G401.6 (cell line): Measurements from ENCODE around the gene CACHD1.

Experiments
- FAIRE-seq: peaks from 2 replicates; lab custom pipeline; 2012; peaks lifted over from hg19 to GRCh38; lab: Jason Lieb, UNC

CACHD1 gene

GRCh38 chr1:64473367-64473766, 3.4 kb downstream of the CACHD1 start:
- no peak for FAIRE-seq

- no peak for FAIRE-seq
Measured at GRCh38 chr1:64474133-64474532, 4.2 kb downstream of the CACHD1 start.

GRCh38 chr1:64474665-64475439, 4.9 kb downstream of the CACHD1 start:
- no peak for FAIRE-seq

- FAIRE-seq, result no peak
Measured at GRCh38 chr1:64476251-64476952, 6.5 kb downstream of the CACHD1 start.

GRCh38 chr1:64478594-64479470, 8.9 kb downstream of the CACHD1 start:
- FAIRE-seq, result no peak

- no peak for FAIRE-seq
Measured at GRCh38 chr1:64479874-64480273, 9.9 kb downstream of the CACHD1 start.

GRCh38 chr1:64480999-64481772, 11.3 kb downstream of the CACHD1 start:
- FAIRE-seq, result no peak

- FAIRE-seq, result no peak
Measured at GRCh38 chr1:64482128-64482527, 12.2 kb downstream of the CACHD1 start.

GRCh38 chr1:64482720-64483119, 12.8 kb downstream of the CACHD1 start:
- FAIRE-seq, result no peak

- FAIRE-seq, result no peak
Measured at GRCh38 chr1:64483731-64484414, 13.9 kb downstream of the CACHD1 start.

- no peak for FAIRE-seq
Measured at GRCh38 chr1:64484651-64485050, 14.7 kb downstream of the CACHD1 start.

GRCh38 chr1:64486193-64486592, 16.3 kb downstream of the CACHD1 start:
- FAIRE-seq, result no peak

- no peak for FAIRE-seq
Measured at GRCh38 chr1:64487061-64487460, 17.1 kb downstream of the CACHD1 start.

- FAIRE-seq, result no peak
Measured at GRCh38 chr1:64488862-64489261, 18.9 kb downstream of the CACHD1 start.

GRCh38 chr1:64489707-64490106, 19.8 kb downstream of the CACHD1 start:
- FAIRE-seq, result no peak

GRCh38 chr1:64490213-64490818, 20.4 kb downstream of the CACHD1 start:
- FAIRE-seq, result no peak

GRCh38 chr1:64492424-64492823, 22.5 kb downstream of the CACHD1 start:
- no peak for FAIRE-seq

GRCh38 chr1:64493831-64494230, 23.9 kb downstream of the CACHD1 start:
- FAIRE-seq, result no peak

- no peak for FAIRE-seq
Measured at GRCh38 chr1:64494659-64495058, 24.7 kb downstream of the CACHD1 start.

GRCh38 chr1:64495878-64496277, 25.9 kb downstream of the CACHD1 start:
- no peak for FAIRE-seq

GRCh38 chr1:64496606-64497005, 26.7 kb downstream of the CACHD1 start:
- FAIRE-seq, result no peak
